Naive thymus-derived CD4-positive, alpha-beta T cell (primary cell): ENCODE data around the gene MBD3L2B. TPM values are rescaled to one million over a fixed set of nuclear protein-coding genes. Genes with fewer than 3 reads are reported as not detected.

ENCODE experiments used
- ATAC-seq: fragments of 150-1000 bp; cut with Tn5 transposase; 2 replicates; pipeline ENCODE4 v1.10.0; 2021; ENCODE audit warnings: mild to moderate bottlenecking, moderate library complexity
- CTCF ChIA-PET: fragments of 350-600 bp; sonication (Branson Sonifier 250); formaldehyde crosslinking; loops from one replicate; lab custom pipeline; 2021; ENCODE audit warnings: antibody characterized with exemption; lab: Charles Lee
- POLR2A ChIA-PET: fragments of 350-600 bp; sonication (Branson Sonifier 250); formaldehyde crosslinking; loops from one replicate; lab custom pipeline; 2021; ENCODE audit warnings: antibody characterized with exemption, inconsistent platforms; lab: Charles Lee
- DNase-seq, 9 donors: peaks; one replicate each; pipeline versions ENCODE4 v3.0.0 to v3.0.0-alpha.2; 2020 to 2022; ENCODE audit warnings: mixed read lengths in 1 of 9
- H3K27ac ChIP-seq: one replicate; pipeline ENCODE4 v1.7.0; 2013; ENCODE audit warnings: mild to moderate bottlenecking, low read depth, low read length, moderate library complexity
- H3K27me3 ChIP-seq, 2 donors: one replicate each; pipeline ENCODE4 v1.7.0; 2013; ENCODE audit warnings: low read length in 2 of 2, mild to moderate bottlenecking in 2 of 2, moderate library complexity in 2 of 2; ENCODE audit not compliant: control insufficient read depth in 2 of 2, insufficient read depth in 2 of 2
- H3K36me3 ChIP-seq, 3 experiments: 1 replicate in 2 of 3; 2 replicates in 1 of 3; pipeline ENCODE4 v1.7.0; 2013; ENCODE audit warnings: low read length in 3 of 3, mild to moderate bottlenecking in 3 of 3, moderate library complexity in 1 of 3; ENCODE audit not compliant: insufficient read depth in 3 of 3, control insufficient read depth in 2 of 3
- H3K4me1 ChIP-seq, 2 donors: one replicate each; pipeline ENCODE4 v1.7.0; 2013; ENCODE audit warnings: low read length in 2 of 2, mild to moderate bottlenecking in 2 of 2, moderate library complexity in 1 of 2; ENCODE audit not compliant: control insufficient read depth in 2 of 2, insufficient read depth in 2 of 2
- H3K4me3 ChIP-seq: 2 replicates; pipeline ENCODE4 v1.7.0; 2013; ENCODE audit warnings: mild to moderate bottlenecking, low read length
- H3K9me3 ChIP-seq, 3 experiments: 1 replicate in 2 of 3; 2 replicates in 1 of 3; pipeline ENCODE4 v1.7.0; 2013; ENCODE audit warnings: low read length in 3 of 3; ENCODE audit not compliant: control insufficient read depth in 2 of 3
- H3K27ac Mint-ChIP-seq, 9 donors: one replicate each; pipeline ENCODE4 v1.8.0; 2020 to 2022; ENCODE audit warnings: mixed read lengths in 9 of 9, mild to moderate bottlenecking in 8 of 9, moderate library complexity in 5 of 9, inconsistent platforms in 2 of 9
- H3K27me3 Mint-ChIP-seq, 5 donors: one replicate each; pipeline ENCODE4 v1.8.0; 2021 to 2022; ENCODE audit warnings: mixed read lengths in 5 of 5, mild to moderate bottlenecking in 1 of 5
- H3K36me3 Mint-ChIP-seq, 5 donors: one replicate each; pipeline ENCODE4 v1.8.0; 2020 to 2022; ENCODE audit warnings: mixed read lengths in 5 of 5, mild to moderate bottlenecking in 3 of 5, inconsistent platforms in 1 of 5
- H3K4me1 Mint-ChIP-seq, 7 donors: one replicate each; pipeline ENCODE4 v1.8.0; 2020 to 2022; ENCODE audit warnings: mixed read lengths in 7 of 7, mild to moderate bottlenecking in 3 of 7, inconsistent platforms in 1 of 7
- H3K4me3 Mint-ChIP-seq, 10 donors: one replicate each; pipeline ENCODE4 v1.8.0; 2020 to 2022; ENCODE audit warnings: mild to moderate bottlenecking in 10 of 10, mixed read lengths in 10 of 10, moderate library complexity in 6 of 10, inconsistent platforms in 2 of 10
- H3K9me3 Mint-ChIP-seq, 11 donors: one replicate each; pipeline ENCODE4 v1.8.0; 2020 to 2022; ENCODE audit warnings: mixed read lengths in 11 of 11, mild to moderate bottlenecking in 4 of 11, inconsistent platforms in 1 of 11, moderate library complexity in 1 of 11
- intact Hi-C, 2 donors: fragments of 100-400 bp; cut with micrococcal nuclease; formaldehyde crosslinking; loops; one replicate each; pipeline ENCODE4 v1.15.1; 2023
- polyA plus RNA-seq, 2 donors: library from polyadenylated mRNA; unstranded; fragments of 300-500 nt; fragmentation: Illumina TruSeq; gene quantifications; one replicate each; pipeline ENCODE4 v1.2.3, GENCODE V29; 2021
- total RNA-seq, 6 experiments: library from RNA in 5 of 6; stranded (reverse) in 5 of 6; gene quantifications; 1 replicate in 5 of 6; 2 replicates in 1 of 6; pipeline ENCODE4 v1.2.3 and lab custom pipeline; 2021 to 2026

MBD3L2B gene
- total and polyA plus RNA-seq, 7 experiments from 2014 or later = not detected

GRCh38 chr19:6979399-6979798 lies 41.8 kb downstream of the MBD3L2B start:
- no peaks in the 10 kb centered on the region for H3K27me3 ChIP-seq
- intact Hi-C loops = no loop called here
- ATAC-seq = no peak
- peaks cover 0 to 46% (median 0%) of the 10 kb centered on the region in 3 experiments for H3K36me3 ChIP-seq
- DNase-seq = no peak
- Mint-ChIP-seq H3K4me1 (no peaks in the 10 kb centered on the region), H3K4me3 (no peak overlapping the region), H3K9me3 (peaks cover 6 to 39% (median 19%) of the 10 kb centered on the region in 11 donors), H3K27me3 (no peaks in the 10 kb centered on the region), H3K27ac (peak overlapping the region in 1 of 9 donors; percentile 19), H3K36me3 (peaks cover 9 to 64% (median 48%) of the 10 kb centered on the region in 5 donors)
- H3K4me1 ChIP-seq = no peaks in the 10 kb centered on the region
- no peak overlapping the region for H3K4me3 ChIP-seq
- no peak overlapping the region for H3K27ac ChIP-seq
- ChIA-PET CTCF (no interaction called here), POLR2A (no interaction called here)
- peaks cover 0 to 20% (median 0%) of the 10 kb centered on the region in 3 experiments for H3K9me3 ChIP-seq

GRCh38 chr19:6976197-6976596 lies 45.0 kb downstream of the MBD3L2B start:
- Histone ChIP-seq H3K27ac (no peak overlapping the region), H3K4me3 (no peak overlapping the region), H3K27me3 (no peaks in the 10 kb centered on the region), H3K4me1 (no peaks in the 10 kb centered on the region), H3K9me3 (peaks cover 0 to 14% (median 0%) of the 10 kb centered on the region in 3 experiments), H3K36me3 (peaks cover 0 to 25% (median 0%) of the 10 kb centered on the region in 3 experiments)
- ChIA-PET POLR2A (no interaction called here), CTCF (no interaction called here)
- H3K4me3 Mint-ChIP-seq = no peak overlapping the region
- DNase-seq (no peak), ATAC-seq (no peak)
- H3K9me3 Mint-ChIP-seq = peaks cover 0 to 20% (median 5%) of the 10 kb centered on the region in 11 donors
- no peaks in the 10 kb centered on the region for H3K27me3 Mint-ChIP-seq
- peaks cover 6 to 43% (median 32%) of the 10 kb centered on the region in 5 donors for H3K36me3 Mint-ChIP-seq
- H3K27ac Mint-ChIP-seq = no peak overlapping the region
- no peaks in the 10 kb centered on the region for H3K4me1 Mint-ChIP-seq
- intact Hi-C loops = no loop called here

- CTCF ChIA-PET = no interaction called here
- no peak for DNase-seq
- no peak for ATAC-seq
- POLR2A ChIA-PET = no interaction called here
- H3K4me3 ChIP-seq = no peak overlapping the region
- H3K9me3 Mint-ChIP-seq = peaks cover 0 to 3% (median 0%) of the 10 kb centered on the region in 11 donors
- H3K27me3 Mint-ChIP-seq = no peaks in the 10 kb centered on the region
- H3K27me3 ChIP-seq = no peaks in the 10 kb centered on the region
- no peak overlapping the region for H3K27ac ChIP-seq
- peaks cover 0 to 20% (median 14%) of the 10 kb centered on the region in 5 donors for H3K36me3 Mint-ChIP-seq
- intact Hi-C loops = no loop called here
- H3K4me1 ChIP-seq = no peaks in the 10 kb centered on the region
- no peak overlapping the region for H3K4me3 Mint-ChIP-seq
- H3K36me3 ChIP-seq = peaks cover 0 to 10% (median 0%) of the 10 kb centered on the region in 3 experiments
- H3K27ac Mint-ChIP-seq = no peak overlapping the region
- H3K4me1 Mint-ChIP-seq = peaks cover 0 to 8% (median 3%) of the 10 kb centered on the region in 7 donors
- H3K9me3 ChIP-seq = no peaks in the 10 kb centered on the region
Observed at GRCh38 chr19:6971366-6971765, 49.9 kb downstream of the MBD3L2B start.

GRCh38 chr19:6970443-6970842 lies 50.8 kb downstream of the MBD3L2B start:
- ChIA-PET POLR2A (interaction anchor here (1.1 kb wide), 1 partner anchor 99 kb away, joined by 3 read pairs; no protein-coding TSS in a partner anchor), CTCF (no interaction called here)
- DNase-seq (no peak), ATAC-seq (peak; percentile 61)
- no peaks in the 10 kb centered on the region for H3K27me3 ChIP-seq
- intact Hi-C loops = no loop called here
- Mint-ChIP-seq H3K4me3 (no peak overlapping the region), H3K27ac (no peak overlapping the region), H3K4me1 (peaks cover 0 to 8% (median 3%) of the 10 kb centered on the region in 7 donors), H3K27me3 (no peaks in the 10 kb centered on the region), H3K36me3 (peaks cover 0 to 18% (median 10%) of the 10 kb centered on the region in 5 donors), H3K9me3 (peaks cover 0 to 2% (median 0%) of the 10 kb centered on the region in 11 donors)
- no peak overlapping the region for H3K27ac ChIP-seq
- H3K4me1 ChIP-seq = no peaks in the 10 kb centered on the region
- H3K36me3 ChIP-seq = peaks cover 0 to 10% (median 0%) of the 10 kb centered on the region in 3 experiments
- H3K9me3 ChIP-seq = no peaks in the 10 kb centered on the region
- no peak overlapping the region for H3K4me3 ChIP-seq

GRCh38 chr19:6970021-6970420 lies 51.2 kb downstream of the MBD3L2B start:
- intact Hi-C loops = no loop called here
- peak; percentile 87 for ATAC-seq
- Mint-ChIP-seq H3K9me3 (peaks cover 0 to 2% (median 0%) of the 10 kb centered on the region in 11 donors), H3K27me3 (no peaks in the 10 kb centered on the region), H3K4me1 (peaks cover 0 to 8% (median 3%) of the 10 kb centered on the region in 7 donors), H3K36me3 (peaks cover 0 to 18% (median 10%) of the 10 kb centered on the region in 5 donors), H3K4me3 (no peak overlapping the region), H3K27ac (no peak overlapping the region)
- CTCF ChIA-PET = interaction anchor here (0.6 kb wide), 1 partner anchor 80 kb away, joined by 7 read pairs; no protein-coding TSS in a partner anchor
- no peaks in the 10 kb centered on the region for H3K9me3 ChIP-seq
- peaks cover 0 to 10% (median 0%) of the 10 kb centered on the region in 3 experiments for H3K36me3 ChIP-seq
- no peak overlapping the region for H3K4me3 ChIP-seq
- H3K27ac ChIP-seq = no peak overlapping the region
- no peaks in the 10 kb centered on the region for H3K27me3 ChIP-seq
- POLR2A ChIA-PET = interaction anchor here (1.1 kb wide), 1 partner anchor 99 kb away, joined by 3 read pairs; no protein-coding TSS in a partner anchor
- DNase-seq = no peak
- no peaks in the 10 kb centered on the region for H3K4me1 ChIP-seq

- Mint-ChIP-seq H3K9me3 (peaks cover 0 to 2% (median 0%) of the 10 kb centered on the region in 11 donors), H3K36me3 (peaks cover 0 to 18% (median 10%) of the 10 kb centered on the region in 5 donors), H3K4me3 (no peak overlapping the region), H3K27ac (no peak overlapping the region), H3K27me3 (no peaks in the 10 kb centered on the region), H3K4me1 (peaks cover 0 to 8% (median 3%) of the 10 kb centered on the region in 7 donors)
- ChIA-PET POLR2A (interaction anchor here (1.1 kb wide), 1 partner anchor 100 kb away, joined by 3 read pairs; no protein-coding TSS in a partner anchor), CTCF (interaction anchor here (0.6 kb wide), 1 partner anchor 79 kb away, joined by 7 read pairs; no protein-coding TSS in a partner anchor)
- intact Hi-C loops = no loop called here
- H3K27me3 ChIP-seq = no peaks in the 10 kb centered on the region
- no peak overlapping the region for H3K4me3 ChIP-seq
- peaks cover 0 to 6% (median 0%) of the 10 kb centered on the region in 3 experiments for H3K36me3 ChIP-seq
- no peak overlapping the region for H3K27ac ChIP-seq
- DNase-seq (no peak), ATAC-seq (no peak)
- no peaks in the 10 kb centered on the region for H3K4me1 ChIP-seq
- no peaks in the 10 kb centered on the region for H3K9me3 ChIP-seq
Observed at GRCh38 chr19:6969490-6969889, 51.7 kb downstream of the MBD3L2B start.
